Lung (tissue), 12 donors: Measurements from ENCODE around the gene TDRD12. TPM values are rescaled to one million over a fixed set of nuclear protein-coding genes. Genes with fewer than 3 reads are reported as not detected.
A peak's percentile ranks its signal among the peaks of the same experiment; 100 is the strongest.
"Not testable (repeated sequence)": the region's sequence is repeated elsewhere in the genome, so short reads cannot be mapped to it uniquely, and the experiment has no call there.

ENCODE experiments used
- ATAC-seq: fragments of 200-7000 bp; cut with Tn5 transposase; one replicate; pipeline ENCODE4 v1.9.1; 2020; ENCODE audit warnings: moderate number of reproducible peaks; ENCODE audit not compliant: insufficient read depth, low FRiP score
- DNase-seq, 3 donors: peaks; one replicate each; pipeline ENCODE4 v3.0.0-alpha.2; 2013 to 2017
- H3K27ac ChIP-seq, 2 donors: one replicate each; pipeline ENCODE4 v1.5.1; 2013; ENCODE audit warnings: mild to moderate bottlenecking in 2 of 2, moderate library complexity in 2 of 2, control low read depth in 1 of 2, inconsistent platforms in 1 of 2, low read depth in 1 of 2, low read length in 1 of 2
- H3K27me3 ChIP-seq, 3 donors: one replicate each; pipeline ENCODE4 v1.5.1; 2013; ENCODE audit warnings: low read length in 2 of 3; ENCODE audit not compliant: control insufficient read depth in 3 of 3, insufficient read depth in 3 of 3
- H3K36me3 ChIP-seq, 4 donors: one replicate each; pipeline ENCODE4 v1.5.1; 2013; ENCODE audit warnings: low read length in 4 of 4, mild to moderate bottlenecking in 1 of 4, moderate library complexity in 1 of 4; ENCODE audit not compliant: control insufficient read depth in 4 of 4, insufficient read depth in 4 of 4
- H3K4me1 ChIP-seq, 5 donors: one replicate each; pipeline ENCODE4 v1.5.1; 2013; ENCODE audit warnings: low read length in 5 of 5, mild to moderate bottlenecking in 2 of 5, moderate library complexity in 1 of 5; ENCODE audit not compliant: control insufficient read depth in 5 of 5, insufficient read depth in 5 of 5
- H3K4me3 ChIP-seq: one replicate; pipeline ENCODE4 v1.5.1; 2013; ENCODE audit warnings: mild to moderate bottlenecking, control low read depth, moderate library complexity
- H3K9ac ChIP-seq, 2 donors: one replicate each; pipeline ENCODE4 v1.5.1; 2013; ENCODE audit warnings: low read length in 2 of 2, control low read depth in 1 of 2; ENCODE audit not compliant: insufficient read depth in 1 of 2
- H3K9me3 ChIP-seq, 4 donors: one replicate each; pipeline ENCODE4 v1.5.1; 2013; ENCODE audit warnings: low read length in 3 of 4, mild to moderate bottlenecking in 1 of 4, moderate library complexity in 1 of 4; ENCODE audit not compliant: control insufficient read depth in 4 of 4, insufficient read depth in 3 of 4
- WGBS, 2 donors: extraction: QIAGEN DNeasy Blood & Tissue Kit; methylation state at CpG; one replicate each; pipeline ENCODE4 v1.1.7; 2013; 5-methylcytosine and 5-hydroxymethylcytosine counted together
- polyA plus RNA-seq, 2 donors: library from polyadenylated mRNA; stranded (reverse); fragments of 200-250 nt; gene quantifications; one replicate each; pipeline ENCODE4 v1.2.1, GENCODE V29; 2013
- total RNA-seq, 2 donors: library from RNA; depleted of rRNA in 1 of 2; stranded (reverse); fragments of >200 nt in 1 of 2; gene quantifications; one replicate each; pipeline ENCODE4 v1.2.1, GENCODE V29; 2014 to 2021
- TF ChIP-seq, protein P1 (sequence below): IDR thresholded peaks from 2 replicates; pipeline ENCODE4 v1.5.1; 2012; ENCODE audit warnings: mild to moderate bottlenecking; ENCODE audit errors: control extremely low read depth, extremely low read depth
- donor health status: control.
- donor health status: control.
- donor health status: Bipolar disorder and iron deficiency.
- donor health status: healthy.
- donor health status: DM: yes; HTN: yes; CAD: no.

Gene TDRD12
- total and polyA plus RNA-seq, 4 donors, result 0.08 to 0.14 (median 0.10) TPM

DNA sequence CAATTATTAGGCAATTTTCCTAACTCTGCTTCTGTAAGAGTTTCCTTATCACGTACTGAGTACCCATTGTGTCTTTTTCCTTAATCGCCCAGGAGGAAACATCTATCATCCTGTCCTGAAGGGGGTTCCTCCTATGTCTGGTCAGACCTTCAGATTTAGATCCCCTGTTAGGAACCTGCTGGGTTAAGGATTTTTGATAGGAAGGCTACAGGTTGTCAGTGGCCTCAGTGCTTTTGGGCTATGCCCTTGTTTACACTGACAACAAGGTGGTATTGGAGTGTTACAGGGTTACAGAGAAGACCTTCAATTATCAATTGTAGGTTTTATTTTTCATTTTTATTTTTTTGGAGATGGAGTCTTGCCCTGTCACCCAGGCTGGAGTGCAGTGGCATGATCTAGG lies 24.7 kb upstream of the TDRD12 start:
- DNase-seq, H3K27me3 ChIP-seq, H3K9ac ChIP-seq, H3K4me3 ChIP-seq, H3K9me3 ChIP-seq, H3K27ac ChIP-seq, ATAC-seq: not testable (repeated sequence)
- peaks cover 0 to 18% (median 5%) of the 10 kb centered on the region in 4 donors for H3K36me3 ChIP-seq
- H3K4me1 ChIP-seq, result peaks cover 3 to 23% (median 18%) of the 10 kb centered on the region in 5 donors
- 16 to 25% methylated on average over 2 of the region's 2 CpGs for WGBS, 2 donors

DNA sequence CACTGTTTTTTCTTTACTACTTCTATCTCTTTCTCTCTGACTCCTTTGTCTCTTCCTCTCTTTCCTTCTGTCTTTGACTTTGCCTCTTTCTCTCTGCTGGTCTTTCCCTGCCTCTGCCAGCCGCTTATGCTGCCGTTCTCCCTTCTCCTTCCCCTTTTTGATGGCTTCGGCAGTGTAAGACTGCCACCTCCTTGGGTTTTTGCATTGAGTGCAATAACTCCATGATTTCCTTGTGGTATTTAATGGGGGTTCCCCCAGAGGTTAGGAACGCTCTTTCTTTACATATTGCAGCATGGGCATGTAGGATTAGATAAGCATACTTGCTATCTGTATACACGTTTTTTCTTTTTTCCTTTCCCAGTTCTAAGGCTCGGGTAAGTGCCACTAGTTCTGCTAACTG lies 24.1 kb upstream of the TDRD12 start:
- H3K27ac ChIP-seq, DNase-seq, H3K9ac ChIP-seq, ATAC-seq, H3K27me3 ChIP-seq, H3K4me3 ChIP-seq, H3K9me3 ChIP-seq: not testable (repeated sequence)
- 28 to 39% methylated on average over 6 of the region's 6 CpGs for WGBS, 2 donors
- H3K4me1 ChIP-seq, result peaks cover 3 to 23% (median 18%) of the 10 kb centered on the region in 5 donors
- H3K36me3 ChIP-seq, result peaks cover 0 to 18% (median 6%) of the 10 kb centered on the region in 4 donors

DNA sequence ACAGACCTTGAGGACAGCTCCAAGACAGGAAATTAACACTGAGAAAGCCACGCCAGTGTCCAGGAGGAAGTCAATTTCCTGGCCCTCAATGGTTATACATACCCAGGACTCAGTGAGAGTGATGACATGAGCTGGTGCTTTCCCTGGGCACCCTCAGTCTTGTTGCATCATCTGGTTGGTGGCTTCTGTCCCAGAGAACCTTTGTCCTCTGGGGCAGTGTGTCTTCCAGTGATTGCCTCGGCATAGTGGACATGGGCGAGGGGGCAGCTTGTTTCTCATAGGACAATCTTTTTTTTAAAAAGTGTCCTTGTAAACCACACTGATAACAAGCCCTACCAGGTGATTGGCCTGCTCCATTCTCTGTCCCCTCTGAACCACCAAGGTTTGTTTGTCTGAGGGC lies 22.8 kb upstream of the TDRD12 start:
- Histone ChIP-seq H3K4me1 (peaks cover 0 to 22% (median 13%) of the 10 kb centered on the region in 5 donors), H3K36me3 (peaks cover 0 to 18% (median 6%) of the 10 kb centered on the region in 4 donors)
- ATAC-seq, H3K4me3 ChIP-seq, H3K9ac ChIP-seq, H3K27me3 ChIP-seq, H3K9me3 ChIP-seq, DNase-seq, H3K27ac ChIP-seq: not testable (repeated sequence)
- WGBS, 2 donors, result 43 to 60% methylated on average over 3 of the region's 3 CpGs

DNA sequence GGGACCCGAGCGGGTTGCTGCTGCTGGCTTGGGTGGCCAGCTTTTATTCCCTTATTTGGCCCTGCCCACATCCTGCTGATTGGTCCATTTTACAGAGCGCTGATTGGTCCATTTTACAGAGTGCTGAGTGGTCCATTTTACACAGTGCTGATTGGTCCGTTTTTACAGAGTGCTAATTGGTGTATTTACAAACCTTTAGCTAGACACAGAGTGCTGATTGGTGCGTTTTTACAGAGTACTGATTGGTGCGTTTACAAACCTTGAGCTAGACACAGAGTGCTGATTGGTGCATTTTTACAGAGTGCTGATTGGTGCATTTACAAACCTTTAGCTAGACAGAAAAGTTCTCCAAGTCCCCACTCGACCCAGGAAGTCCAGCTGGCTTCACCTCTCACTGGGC lies 19.4 kb upstream of the TDRD12 start:
- DNase-seq, H3K27me3 ChIP-seq, H3K27ac ChIP-seq, ATAC-seq, H3K9ac ChIP-seq, H3K4me3 ChIP-seq, H3K9me3 ChIP-seq: not testable (repeated sequence)
- 94 to 98% methylated on average over 7 of the region's 7 CpGs for WGBS, 2 donors
- peaks cover 4 to 27% (median 8%) of the 10 kb centered on the region in 4 donors for H3K36me3 ChIP-seq
- peaks cover 0 to 11% (median 0%) of the 10 kb centered on the region in 5 donors for H3K4me1 ChIP-seq

DNA sequence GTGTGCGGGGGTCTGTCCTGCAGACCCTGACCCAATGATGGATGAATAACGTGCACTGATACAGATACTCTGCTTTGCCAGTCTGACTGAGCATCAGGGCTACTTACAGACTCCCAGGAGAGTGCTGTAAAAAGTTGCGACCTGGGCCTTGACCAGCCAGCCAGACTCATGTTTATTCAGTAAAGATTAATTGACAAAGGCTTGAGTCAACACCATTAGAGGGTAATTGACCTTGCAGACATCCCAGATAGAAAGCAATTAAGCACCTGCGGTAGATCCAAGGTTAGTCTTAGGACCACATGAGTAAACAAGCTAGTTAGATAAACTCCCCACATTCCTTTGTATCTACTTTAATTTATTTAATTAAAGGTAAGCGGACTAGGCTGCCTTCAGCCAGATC lies 17.6 kb upstream of the TDRD12 start:
- Histone ChIP-seq H3K4me3 (no peak overlapping the region), H3K9me3 (peaks cover 0 to 4% (median 1%) of the 10 kb centered on the region in 4 donors), H3K4me1 (peaks cover 0 to 7% (median 0%) of the 10 kb centered on the region in 5 donors), H3K27me3 (no peaks in the 10 kb centered on the region), H3K27ac (no peak overlapping the region), H3K36me3 (peaks cover 4 to 19% (median 7%) of the 10 kb centered on the region in 4 donors), H3K9ac (no peak overlapping the region)
- TF ChIP-seq, protein P1, sequence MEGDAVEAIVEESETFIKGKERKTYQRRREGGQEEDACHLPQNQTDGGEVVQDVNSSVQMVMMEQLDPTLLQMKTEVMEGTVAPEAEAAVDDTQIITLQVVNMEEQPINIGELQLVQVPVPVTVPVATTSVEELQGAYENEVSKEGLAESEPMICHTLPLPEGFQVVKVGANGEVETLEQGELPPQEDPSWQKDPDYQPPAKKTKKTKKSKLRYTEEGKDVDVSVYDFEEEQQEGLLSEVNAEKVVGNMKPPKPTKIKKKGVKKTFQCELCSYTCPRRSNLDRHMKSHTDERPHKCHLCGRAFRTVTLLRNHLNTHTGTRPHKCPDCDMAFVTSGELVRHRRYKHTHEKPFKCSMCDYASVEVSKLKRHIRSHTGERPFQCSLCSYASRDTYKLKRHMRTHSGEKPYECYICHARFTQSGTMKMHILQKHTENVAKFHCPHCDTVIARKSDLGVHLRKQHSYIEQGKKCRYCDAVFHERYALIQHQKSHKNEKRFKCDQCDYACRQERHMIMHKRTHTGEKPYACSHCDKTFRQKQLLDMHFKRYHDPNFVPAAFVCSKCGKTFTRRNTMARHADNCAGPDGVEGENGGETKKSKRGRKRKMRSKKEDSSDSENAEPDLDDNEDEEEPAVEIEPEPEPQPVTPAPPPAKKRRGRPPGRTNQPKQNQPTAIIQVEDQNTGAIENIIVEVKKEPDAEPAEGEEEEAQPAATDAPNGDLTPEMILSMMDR, result no peak
- peak in 1 of 3 donors; percentile 14 for DNase-seq
- ATAC-seq, result peak; percentile 34
- 57 to 83% methylated on average over 5 of the region's 5 CpGs for WGBS, 2 donors

DNA sequence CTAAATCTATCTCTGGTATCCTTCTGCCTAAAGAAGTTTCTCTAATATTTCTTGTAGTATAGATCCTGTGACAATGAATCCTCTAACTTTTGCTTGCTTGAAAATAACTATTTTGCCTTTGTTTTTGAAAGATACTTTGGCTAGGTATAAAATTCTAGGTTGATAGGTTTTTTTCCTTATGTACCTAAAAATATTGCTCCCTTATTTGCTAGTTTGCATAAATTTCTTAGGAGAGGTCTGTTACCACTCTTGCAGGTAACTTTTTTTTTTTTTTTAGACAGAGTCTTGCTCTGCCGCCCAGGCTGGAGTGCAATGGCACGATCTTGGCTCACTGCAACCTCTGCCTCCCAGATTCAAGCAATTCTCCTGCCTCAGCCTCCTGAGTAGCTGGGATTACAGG lies 15.6 kb upstream of the TDRD12 start:
- DNase-seq, H3K27me3 ChIP-seq, H3K4me1 ChIP-seq, H3K4me3 ChIP-seq, H3K9me3 ChIP-seq, ATAC-seq, H3K27ac ChIP-seq, H3K9ac ChIP-seq: not testable (repeated sequence)
- 100% methylated on average over 2 of the region's 2 CpGs for WGBS, 2 donors
- H3K36me3 ChIP-seq, result peaks cover 4 to 19% (median 6%) of the 10 kb centered on the region in 4 donors
